HTERT RPE-1 (cell line): Measurements from ENCODE around the gene PPM1H.
"Not testable (repeated sequence)": the region's sequence is repeated elsewhere in the genome, so short reads cannot be mapped to it uniquely, and the experiment has no call there.

ENCODE experiments used
- in situ Hi-C: fragments of 300-500 bp; cut with MboI; formaldehyde crosslinking; loops from 4 replicates; pipeline ENCODE4 v1.14.3; 2020; ENCODE audit warnings: low sequenced_read_pairs

The PPM1H gene

GRCh38 chr12:62934799-62935674, at the start of gene PPM1H:
PPM1H (minus strand) TSS chr12:62935150; CDS start chr12:62934736, 414 bp downstream.
- in situ Hi-C loops: no loop called here

GRCh38 chr12:62983594-62983993, 48.6 kb upstream of the PPM1H start:
- in situ Hi-C loops: no loop called here

GRCh38 chr12:62978768-62979167, 43.8 kb upstream of the PPM1H start:
- in situ Hi-C loops: no loop called here

- in situ Hi-C loops: no loop called here
These were observed 42.9 kb upstream of the PPM1H start for GRCh38 chr12:62977883-62978282.

- in situ Hi-C loops: no loop called here
These were observed 42.5 kb upstream of the PPM1H start for GRCh38 chr12:62977418-62977817.

GRCh38 chr12:62976110-62976662, 41.2 kb upstream of the PPM1H start:
- in situ Hi-C loops: no loop called here

GRCh38 chr12:62971769-62972525, 37.0 kb upstream of the PPM1H start:
- in situ Hi-C loops: no loop called here

- in situ Hi-C loops: no loop called here
These were observed 34.7 kb upstream of the PPM1H start for GRCh38 chr12:62969695-62970094.

- in situ Hi-C loops: no loop called here
These were observed 32.8 kb upstream of the PPM1H start for GRCh38 chr12:62967701-62968100.

- in situ Hi-C loops: no loop called here
These were observed 32.1 kb upstream of the PPM1H start for GRCh38 chr12:62966990-62967506.

- in situ Hi-C loops: not testable (repeated sequence)
These were observed 31.6 kb upstream of the PPM1H start for GRCh38 chr12:62966446-62966989.

- in situ Hi-C loops: not testable (repeated sequence)
These were observed 30.8 kb upstream of the PPM1H start for GRCh38 chr12:62965700-62966099.

GRCh38 chr12:62965242-62965641, 30.3 kb upstream of the PPM1H start:
- in situ Hi-C loops: not testable (repeated sequence)

GRCh38 chr12:62963486-62964041, 28.6 kb upstream of the PPM1H start:
- in situ Hi-C loops: no loop called here

- in situ Hi-C loops: no loop called here
These were observed 25.4 kb upstream of the PPM1H start for GRCh38 chr12:62960324-62960723.

- in situ Hi-C loops: no loop called here
These were observed 24.8 kb upstream of the PPM1H start for GRCh38 chr12:62959745-62960144.

- in situ Hi-C loops: no loop called here
These were observed 22.4 kb upstream of the PPM1H start for GRCh38 chr12:62957233-62957953.

- in situ Hi-C loops: no loop called here
These were observed 20.7 kb upstream of the PPM1H start for GRCh38 chr12:62955678-62956077.

GRCh38 chr12:62950317-62950716, 15.4 kb upstream of the PPM1H start:
- in situ Hi-C loops: no loop called here

GRCh38 chr12:62948123-62948522, 13.2 kb upstream of the PPM1H start:
- in situ Hi-C loops: no loop called here
